ENCODE measurements around the gene TRIM47.

Gene TRIM47

DNA sequence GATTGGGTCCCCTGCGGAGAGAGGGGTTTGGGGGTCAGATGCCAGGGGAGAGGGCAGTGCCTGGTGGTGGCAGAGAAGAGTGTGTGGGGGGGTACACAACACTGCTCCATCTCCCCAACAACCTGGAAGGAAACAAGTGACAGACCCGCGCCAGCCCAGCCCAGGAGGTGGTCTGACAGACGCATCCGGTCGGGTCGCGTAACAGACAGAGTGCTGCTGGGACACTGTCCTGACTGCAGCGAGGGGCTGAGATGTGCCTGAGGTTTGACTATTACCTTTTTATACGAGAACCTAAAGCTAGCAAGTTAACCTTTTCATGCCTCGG, 50.3 kb downstream of the TRIM47 start:
- DNase-seq: no peak

DNA sequence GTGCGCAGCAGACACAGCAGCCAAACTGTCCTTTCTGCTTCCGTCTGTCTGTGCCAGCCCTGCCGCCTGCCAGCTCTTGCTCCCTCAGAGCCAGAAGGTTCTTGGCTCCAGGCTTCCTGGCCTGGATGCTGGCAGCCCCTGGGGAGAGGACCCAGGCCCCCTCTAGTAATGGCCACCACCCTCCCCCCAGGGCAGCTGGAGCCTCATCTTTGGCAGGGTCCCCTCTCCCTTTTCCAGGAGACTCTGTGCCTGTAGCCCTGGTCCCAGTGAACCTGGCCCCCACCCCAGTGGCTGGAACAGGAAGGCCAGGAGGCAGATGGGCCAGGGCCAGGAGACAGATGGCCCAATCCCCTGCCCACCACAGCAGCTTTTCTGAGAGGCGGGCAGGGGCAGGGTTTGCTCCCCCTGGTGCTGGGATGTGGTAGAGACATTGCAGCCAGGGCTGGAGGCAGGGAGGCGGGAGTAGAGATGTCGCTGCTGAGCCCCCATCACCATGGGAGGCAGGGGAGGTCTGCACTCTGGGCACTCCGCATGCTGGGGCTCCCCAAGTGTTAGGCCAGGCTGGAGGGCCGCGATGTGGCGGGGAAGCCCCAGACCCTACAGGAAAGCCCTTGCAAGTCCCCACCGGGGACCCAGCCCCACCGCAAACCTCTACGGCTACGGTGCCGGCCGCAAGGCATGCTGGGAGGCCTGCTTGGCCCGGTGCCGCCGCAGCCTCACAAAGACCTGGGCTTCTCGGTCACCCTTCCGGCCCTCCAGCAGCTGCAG, 50.9 kb downstream of the TRIM47 start:
- DNase-seq: peak; percentile 71

DNA sequence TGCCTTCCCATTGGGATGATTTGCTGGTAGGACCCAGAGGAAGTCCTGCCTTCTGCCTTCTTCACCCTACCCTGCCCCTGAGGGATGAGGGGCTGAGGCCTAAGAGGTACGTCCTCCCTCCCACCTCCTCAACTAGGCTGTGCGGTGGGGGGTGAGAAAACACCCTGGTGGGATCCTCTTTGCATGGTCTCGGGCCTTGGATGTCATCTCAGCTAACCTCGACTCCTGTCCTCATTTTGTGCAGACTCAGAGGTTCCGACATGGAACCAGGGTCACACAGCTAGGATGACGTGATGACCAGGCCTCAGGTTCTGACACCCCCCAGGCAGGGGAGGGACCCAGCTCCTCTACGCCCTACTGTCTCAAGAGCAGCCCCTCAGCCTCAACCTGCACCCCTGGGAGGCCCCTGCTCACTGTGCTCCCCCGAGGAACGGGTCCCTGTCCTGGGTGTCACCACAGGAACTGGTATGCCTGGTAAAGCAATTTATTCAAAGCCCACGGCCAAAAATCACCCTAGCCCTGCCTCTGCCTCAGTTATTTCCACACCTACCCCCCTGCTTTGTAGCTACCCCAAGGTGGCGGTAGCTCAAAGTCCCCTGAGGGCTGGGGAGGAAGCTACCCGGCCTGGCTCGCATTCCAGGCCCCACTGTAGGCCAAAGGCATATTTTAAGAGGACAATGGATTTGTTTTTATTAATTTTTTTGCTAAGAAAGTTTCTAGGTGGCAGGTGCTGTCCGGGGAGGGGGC, 51.6 kb downstream of the TRIM47 start:
- no peak for DNase-seq

DNA sequence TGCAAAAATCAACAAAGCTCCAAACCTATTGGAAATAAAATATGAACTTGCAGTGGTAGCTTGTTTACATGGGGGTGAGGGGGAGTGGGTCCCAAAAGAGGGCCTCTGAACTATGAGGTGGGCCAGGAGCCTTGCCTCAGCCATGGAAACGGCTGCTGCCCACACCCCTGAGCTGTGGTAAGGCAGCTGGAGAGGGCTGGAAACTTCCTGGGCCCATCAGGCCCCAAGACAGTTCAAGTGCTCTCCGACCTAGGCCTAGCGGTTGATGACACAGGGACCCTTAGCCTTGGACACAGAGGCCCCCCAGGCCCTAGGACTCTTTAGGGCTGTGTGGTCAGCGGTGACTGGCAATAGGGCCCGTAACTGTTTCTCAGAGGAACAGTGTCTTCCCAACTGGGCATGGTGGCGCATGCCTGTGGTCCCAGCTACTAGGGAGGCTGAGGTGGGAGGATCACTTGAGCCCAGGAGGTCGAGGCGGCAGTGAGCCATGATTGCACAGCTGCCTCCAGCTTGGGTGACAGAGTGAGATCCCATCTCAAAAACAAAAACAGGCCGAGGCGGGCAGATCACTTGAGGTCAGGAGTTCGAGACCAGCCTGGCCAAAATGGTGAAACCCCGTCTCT, 52.5 kb downstream of the TRIM47 start:
- DNase-seq: no peak

DNA sequence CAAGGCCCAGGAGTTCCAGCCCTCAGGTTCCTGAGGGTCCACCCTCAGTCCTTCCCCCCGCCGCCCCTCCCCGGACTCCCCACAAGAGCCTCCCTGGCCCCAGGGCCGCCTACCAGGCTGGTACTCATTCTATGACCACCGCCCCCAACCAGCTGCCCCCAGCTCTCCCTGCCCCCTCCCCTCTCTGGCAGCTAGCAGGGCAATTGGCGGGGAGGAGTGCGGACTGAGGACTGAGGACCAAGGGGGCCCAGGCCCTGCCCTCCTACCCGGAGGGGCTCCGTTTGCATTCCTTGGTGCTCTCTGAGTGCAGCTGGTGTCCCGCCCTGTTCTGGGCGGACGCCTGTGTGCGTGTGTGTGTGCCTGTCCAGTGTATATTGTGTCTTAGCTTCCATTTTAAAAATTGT, 53.2 kb downstream of the TRIM47 start:
- DNase-seq: no peak

DNA sequence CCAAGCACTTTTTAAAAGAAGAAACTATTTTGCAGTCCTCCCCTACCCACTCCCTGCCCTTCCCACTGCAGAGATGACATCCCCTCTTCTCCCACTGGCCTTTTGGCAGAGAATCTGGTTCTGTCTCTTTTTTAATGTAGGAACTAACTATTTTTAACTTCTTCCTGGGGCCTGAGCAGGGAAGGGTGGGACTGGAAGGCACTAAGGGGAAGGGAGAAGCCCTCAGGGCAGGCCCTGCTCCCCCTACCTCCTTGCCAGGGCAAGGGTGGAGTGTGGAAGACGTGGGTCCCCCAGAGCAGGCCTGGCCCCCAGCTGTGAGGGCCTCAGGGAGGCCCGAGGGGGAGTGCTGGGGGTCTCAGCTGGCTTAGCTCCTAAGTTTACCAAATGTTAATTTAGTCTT, 53.7 kb downstream of the TRIM47 start:
- no peak for DNase-seq
